A673 (cell line): ENCODE results near the gene ORMDL2.

Source experiments
- EZH2 ChIP-seq: fragments of 200-600 bp; sonication (generic); IDR thresholded peaks from 2 replicates; pipeline ENCODE4 v1.6.1; 2017; ENCODE audit warnings: borderline replicate concordance, low read depth, mild to moderate bottlenecking, mixed read lengths, antibody characterized with exemption, low read length; ENCODE audit not compliant: poor library complexity, severe bottlenecking
- TF ChIP-seq, protein P1 (sequence below): fragments of 300-800, 200-600 bp; sonication (generic); conservative IDR thresholded peaks from 2 replicates; pipeline ENCODE4 v1.5.1; 2017; ENCODE audit warnings: low read depth, mild to moderate bottlenecking, antibody characterized with exemption, low read length, moderate library complexity, mixed read lengths

- TF ChIP-seq, protein P1, sequence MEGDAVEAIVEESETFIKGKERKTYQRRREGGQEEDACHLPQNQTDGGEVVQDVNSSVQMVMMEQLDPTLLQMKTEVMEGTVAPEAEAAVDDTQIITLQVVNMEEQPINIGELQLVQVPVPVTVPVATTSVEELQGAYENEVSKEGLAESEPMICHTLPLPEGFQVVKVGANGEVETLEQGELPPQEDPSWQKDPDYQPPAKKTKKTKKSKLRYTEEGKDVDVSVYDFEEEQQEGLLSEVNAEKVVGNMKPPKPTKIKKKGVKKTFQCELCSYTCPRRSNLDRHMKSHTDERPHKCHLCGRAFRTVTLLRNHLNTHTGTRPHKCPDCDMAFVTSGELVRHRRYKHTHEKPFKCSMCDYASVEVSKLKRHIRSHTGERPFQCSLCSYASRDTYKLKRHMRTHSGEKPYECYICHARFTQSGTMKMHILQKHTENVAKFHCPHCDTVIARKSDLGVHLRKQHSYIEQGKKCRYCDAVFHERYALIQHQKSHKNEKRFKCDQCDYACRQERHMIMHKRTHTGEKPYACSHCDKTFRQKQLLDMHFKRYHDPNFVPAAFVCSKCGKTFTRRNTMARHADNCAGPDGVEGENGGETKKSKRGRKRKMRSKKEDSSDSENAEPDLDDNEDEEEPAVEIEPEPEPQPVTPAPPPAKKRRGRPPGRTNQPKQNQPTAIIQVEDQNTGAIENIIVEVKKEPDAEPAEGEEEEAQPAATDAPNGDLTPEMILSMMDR, result no peak
- TF ChIP-seq EZH2, result no peak
Observed at GRCh38 chr12:55847603-55848291, 29.9 kb downstream of the ORMDL2 start.
